ENCODE measurements around the gene PRPH. TPM values are rescaled to one million over a fixed set of nuclear protein-coding genes. Genes with fewer than 3 reads are reported as not detected.

Gene PRPH
- total and polyA plus RNA-seq, 10 of the 15 experiments (the other 5 are each of a cell fraction or from before 2014, with no cell fraction given) = 0.09 to 0.45 (median 0.19) TPM; not detected in 3

DNA sequence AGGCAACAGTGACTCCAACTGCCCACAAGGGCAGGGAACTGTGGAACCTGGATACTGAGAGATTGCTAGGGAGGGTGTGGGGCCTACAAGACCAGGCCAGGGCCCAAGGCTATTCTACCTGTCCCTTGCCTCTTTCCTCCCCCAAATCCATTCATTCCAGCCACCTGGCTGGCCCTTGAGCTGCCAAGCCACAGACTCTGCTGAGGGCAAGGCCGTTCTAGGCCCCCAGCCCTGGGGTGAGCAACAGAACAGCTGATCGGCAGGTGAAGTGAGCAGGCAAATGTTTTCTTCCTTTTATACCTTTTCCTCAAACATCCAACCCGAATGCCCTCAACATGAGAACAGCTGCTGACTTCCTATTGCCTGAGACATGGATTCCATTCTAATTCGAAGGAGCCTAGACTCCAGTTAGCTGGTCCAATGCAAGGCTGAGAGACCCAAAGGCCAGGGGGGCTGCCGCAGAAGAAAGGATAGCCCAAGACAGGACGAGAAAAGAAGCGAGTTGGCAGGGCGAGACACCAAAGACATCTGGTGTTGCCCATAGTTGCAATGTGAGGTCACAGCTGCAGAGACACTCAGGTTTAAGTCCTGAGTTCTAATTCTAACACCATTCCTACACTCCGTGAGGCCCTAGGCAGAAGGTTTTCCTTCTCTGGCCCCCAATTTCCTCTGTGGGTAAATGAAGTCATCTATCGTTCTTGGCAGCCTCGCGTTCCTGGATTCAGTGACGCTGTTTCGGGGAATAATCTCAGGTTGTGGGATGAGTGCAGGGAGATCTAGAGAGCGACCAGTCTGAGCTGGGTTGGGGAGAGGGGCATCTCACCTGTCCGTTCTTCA lies 40.4 kb downstream of the PRPH start (continued):
- TF ChIP-seq, protein P1, sequence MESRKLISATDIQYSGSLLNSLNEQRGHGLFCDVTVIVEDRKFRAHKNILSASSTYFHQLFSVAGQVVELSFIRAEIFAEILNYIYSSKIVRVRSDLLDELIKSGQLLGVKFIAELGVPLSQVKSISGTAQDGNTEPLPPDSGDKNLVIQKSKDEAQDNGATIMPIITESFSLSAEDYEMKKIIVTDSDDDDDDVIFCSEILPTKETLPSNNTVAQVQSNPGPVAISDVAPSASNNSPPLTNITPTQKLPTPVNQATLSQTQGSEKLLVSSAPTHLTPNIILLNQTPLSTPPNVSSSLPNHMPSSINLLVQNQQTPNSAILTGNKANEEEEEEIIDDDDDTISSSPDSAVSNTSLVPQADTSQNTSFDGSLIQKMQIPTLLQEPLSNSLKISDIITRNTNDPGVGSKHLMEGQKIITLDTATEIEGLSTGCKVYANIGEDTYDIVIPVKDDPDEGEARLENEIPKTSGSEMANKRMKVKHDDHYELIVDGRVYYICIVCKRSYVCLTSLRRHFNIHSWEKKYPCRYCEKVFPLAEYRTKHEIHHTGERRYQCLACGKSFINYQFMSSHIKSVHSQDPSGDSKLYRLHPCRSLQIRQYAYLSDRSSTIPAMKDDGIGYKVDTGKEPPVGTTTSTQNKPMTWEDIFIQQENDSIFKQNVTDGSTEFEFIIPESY (IDR thresholded peaks at IDR 0.05) = no peak
- TF ChIP-seq CHD1 (IDR thresholded peaks at IDR 0.05; ENCODE audit: low read depth, low read length) = no peak
- no peak for TF ChIP-seq GABPA (IDR thresholded peaks at IDR 0.05; ENCODE audit: low read depth)
- TF ChIP-seq NBN (IDR thresholded peaks at IDR 0.05) = no peak
- TF ChIP-seq, protein P2, sequence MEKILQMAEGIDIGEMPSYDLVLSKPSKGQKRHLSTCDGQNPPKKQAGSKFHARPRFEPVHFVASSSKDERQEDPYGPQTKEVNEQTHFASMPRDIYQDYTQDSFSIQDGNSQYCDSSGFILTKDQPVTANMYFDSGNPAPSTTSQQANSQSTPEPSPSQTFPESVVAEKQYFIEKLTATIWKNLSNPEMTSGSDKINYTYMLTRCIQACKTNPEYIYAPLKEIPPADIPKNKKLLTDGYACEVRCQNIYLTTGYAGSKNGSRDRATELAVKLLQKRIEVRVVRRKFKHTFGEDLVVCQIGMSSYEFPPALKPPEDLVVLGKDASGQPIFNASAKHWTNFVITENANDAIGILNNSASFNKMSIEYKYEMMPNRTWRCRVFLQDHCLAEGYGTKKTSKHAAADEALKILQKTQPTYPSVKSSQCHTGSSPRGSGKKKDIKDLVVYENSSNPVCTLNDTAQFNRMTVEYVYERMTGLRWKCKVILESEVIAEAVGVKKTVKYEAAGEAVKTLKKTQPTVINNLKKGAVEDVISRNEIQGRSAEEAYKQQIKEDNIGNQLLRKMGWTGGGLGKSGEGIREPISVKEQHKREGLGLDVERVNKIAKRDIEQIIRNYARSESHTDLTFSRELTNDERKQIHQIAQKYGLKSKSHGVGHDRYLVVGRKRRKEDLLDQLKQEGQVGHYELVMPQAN (conservative IDR thresholded peaks at IDR 0.05) = no peak
- no peak for TF ChIP-seq NR2F1 (conservative IDR thresholded peaks at IDR 0.05)

DNA sequence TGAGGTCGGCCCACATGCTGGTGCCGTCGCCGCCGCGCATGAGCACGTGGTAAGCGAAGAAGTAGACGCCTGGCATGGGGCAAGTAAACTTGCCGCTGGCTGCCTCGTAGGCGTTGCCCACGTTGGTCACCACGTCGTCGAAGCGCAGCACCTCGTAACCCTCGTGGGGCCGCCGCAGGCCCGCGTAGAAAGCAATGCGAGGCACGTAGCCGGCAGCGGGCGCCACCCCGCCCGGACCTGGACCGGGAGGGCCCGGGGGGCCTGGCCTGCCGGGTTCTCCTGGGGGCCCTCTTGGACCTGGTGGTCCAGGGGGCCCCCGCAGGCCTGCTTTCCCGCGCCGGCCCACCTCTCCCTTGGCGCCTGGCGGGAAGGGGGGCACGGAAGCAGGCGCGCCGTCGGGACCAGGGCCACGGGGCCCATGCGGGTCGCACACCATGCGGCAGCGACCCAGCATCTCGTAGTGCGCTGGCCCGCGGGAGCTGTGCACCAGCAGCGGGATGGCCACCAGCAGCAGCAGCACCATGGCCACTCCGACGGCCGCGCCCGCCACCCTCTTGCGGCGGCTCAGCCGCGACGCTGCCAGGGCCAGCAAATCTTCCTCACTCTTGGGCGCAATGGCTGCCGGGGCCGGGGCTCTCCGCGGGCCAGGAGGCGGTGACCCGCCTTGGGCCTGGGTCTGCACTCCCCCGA lies 41.2 kb downstream of the PRPH start:
- ChIA-PET SMC1A (ENCODE audit: uncharacterized antibody, unreplicated experiment) (no interaction called here), RAD21 (ENCODE audit: unreplicated experiment) (no interaction called here), CTCF (interaction anchor here (0.9 to 4.7 kb wide), 3 partner anchors 11 to 47 kb away, joined by 3 to 25 read pairs (median 5); no protein-coding TSS in a partner anchor), POLR2A (no interaction called here)
- Histone ChIP-seq H3K9ac (ENCODE audit: control insufficient read depth, insufficient read depth, low read length) (no peak overlapping the region), H3K9me3 (replicated peaks; ENCODE audit: control insufficient read depth, insufficient read depth, low read length) (no peaks in the 10 kb centered on the region; the same call in 2 of the 3 replicates), H3K36me3 (ENCODE audit: control insufficient read depth in 2 of 2, insufficient read depth in 2 of 2, low read length in 1 of 2) (no peaks in the 10 kb centered on the region; a peak in 1 of 4 replicates), H2AFZ (ENCODE audit: control insufficient read depth, low read depth, low read length) (no peak overlapping the region), H3K4me2 (ENCODE audit: control insufficient read depth, insufficient read depth) (no peak overlapping the region; the same call in 1 of the 2 replicates), H3K27ac (ENCODE audit: control insufficient read depth, insufficient read depth) (no peak overlapping the region), H3K27me3 (replicated peaks in 1 of 2; ENCODE audit: control insufficient read depth in 2 of 2, insufficient read depth in 2 of 2, low read length in 1 of 2) (peaks cover 11 to 16% of the 10 kb centered on the region in 2 experiments), H3K79me2 (ENCODE audit: control insufficient read depth, insufficient read depth, low read length) (no peaks in the 10 kb centered on the region), H3K4me1 (ENCODE audit: control insufficient read depth, insufficient read depth, low read length) (no peaks in the 10 kb centered on the region), H4K20me1 (ENCODE audit: control insufficient read depth, insufficient read depth) (no peaks in the 10 kb centered on the region; the same call in 1 of the 2 replicates), H3K4me3 (no peak overlapping the region)
- ATAC-seq = no peak
- in situ Hi-C loops (cut with MboI) = loop anchor here (5.0 kb wide), 1 partner anchor 49 kb away; no protein-coding TSS in a partner anchor
- DNase-seq (ENCODE audit: low read depth, low spot score) = no peak
- FAIRE-seq = no peak
- WGBS (ENCODE audit: insufficient coverage, insufficient replicate concordance, low lambda C conversion rate, missing lambda C conversion rate) = 53% methylated on average over 56 of the region's 72 CpGs
- intact Hi-C loops (cut with micrococcal nuclease; ENCODE audit: unreplicated experiment) = no loop called here
- BruUV-seq (replicated peaks) = no TSS peak
- no peak for TF ChIP-seq ZNF217 (IDR thresholded peaks at IDR 0.05)
- TF ChIP-seq, protein P3, sequence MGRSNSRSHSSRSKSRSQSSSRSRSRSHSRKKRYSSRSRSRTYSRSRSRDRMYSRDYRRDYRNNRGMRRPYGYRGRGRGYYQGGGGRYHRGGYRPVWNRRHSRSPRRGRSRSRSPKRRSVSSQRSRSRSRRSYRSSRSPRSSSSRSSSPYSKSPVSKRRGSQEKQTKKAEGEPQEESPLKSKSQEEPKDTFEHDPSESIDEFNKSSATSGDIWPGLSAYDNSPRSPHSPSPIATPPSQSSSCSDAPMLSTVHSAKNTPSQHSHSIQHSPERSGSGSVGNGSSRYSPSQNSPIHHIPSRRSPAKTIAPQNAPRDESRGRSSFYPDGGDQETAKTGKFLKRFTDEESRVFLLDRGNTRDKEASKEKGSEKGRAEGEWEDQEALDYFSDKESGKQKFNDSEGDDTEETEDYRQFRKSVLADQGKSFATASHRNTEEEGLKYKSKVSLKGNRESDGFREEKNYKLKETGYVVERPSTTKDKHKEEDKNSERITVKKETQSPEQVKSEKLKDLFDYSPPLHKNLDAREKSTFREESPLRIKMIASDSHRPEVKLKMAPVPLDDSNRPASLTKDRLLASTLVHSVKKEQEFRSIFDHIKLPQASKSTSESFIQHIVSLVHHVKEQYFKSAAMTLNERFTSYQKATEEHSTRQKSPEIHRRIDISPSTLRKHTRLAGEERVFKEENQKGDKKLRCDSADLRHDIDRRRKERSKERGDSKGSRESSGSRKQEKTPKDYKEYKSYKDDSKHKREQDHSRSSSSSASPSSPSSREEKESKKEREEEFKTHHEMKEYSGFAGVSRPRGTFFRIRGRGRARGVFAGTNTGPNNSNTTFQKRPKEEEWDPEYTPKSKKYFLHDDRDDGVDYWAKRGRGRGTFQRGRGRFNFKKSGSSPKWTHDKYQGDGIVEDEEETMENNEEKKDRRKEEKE (IDR thresholded peaks at IDR 0.05) = no peak
- TF ChIP-seq MTA2 (IDR thresholded peaks at IDR 0.05; ENCODE audit: low read depth) = no peak
- no peak for TF ChIP-seq SUZ12 (IDR thresholded peaks at IDR 0.05; ENCODE audit: unreplicated experiment)
- no peak for TF ChIP-seq CHD2 (IDR thresholded peaks at IDR 0.05; ENCODE audit: borderline replicate concordance, low read depth, low read length)
- no peak for TF ChIP-seq ZNF622 (IDR thresholded peaks at IDR 0.05)
